Type B pancreatic cell (in vitro differentiated cells): ENCODE data around the gene TACR1. TPM values are rescaled to one million over a fixed set of nuclear protein-coding genes. Genes with fewer than 3 reads are reported as not detected.
"Not testable (repeated sequence)": the region's sequence is repeated elsewhere in the genome, so short reads cannot be mapped to it uniquely, and the experiment has no call there.

Experiments
- DNase-seq: peaks from one replicate; pipeline ENCODE4 v3.0.0; 2021; ENCODE audit warnings: mixed read lengths; ENCODE audit not compliant: unreplicated experiment; ENCODE audit errors: extremely low spot score
- H3K27ac Mint-ChIP-seq: 2 replicates; pipeline ENCODE4 v1.8.0; 2021; ENCODE audit warnings: mild to moderate bottlenecking, mixed read lengths
- H3K27me3 Mint-ChIP-seq: 2 replicates; pipeline ENCODE4 v1.8.0; 2021; ENCODE audit warnings: mixed read lengths
- H3K36me3 Mint-ChIP-seq: 2 replicates; pipeline ENCODE4 v1.8.0; 2021; ENCODE audit warnings: mixed read lengths
- H3K4me1 Mint-ChIP-seq: one replicate; pipeline ENCODE4 v1.8.0; 2021; ENCODE audit warnings: mixed read lengths; ENCODE audit not compliant: unreplicated experiment
- H3K4me3 Mint-ChIP-seq: 2 replicates; pipeline ENCODE4 v1.8.0; 2021; ENCODE audit warnings: mild to moderate bottlenecking, mixed read lengths
- H3K9me3 Mint-ChIP-seq: 2 replicates; pipeline ENCODE4 v1.8.0; 2021; ENCODE audit warnings: mixed read lengths
- total RNA-seq: library from RNA; stranded (reverse); gene quantifications from 2 replicates; pipeline ENCODE4 v1.2.1, GENCODE V29; 2021; ENCODE audit warnings: low replicate concordance
- TF ChIP-seq, protein P1 (sequence below): fragments of 200-600 bp; sonication (generic); conservative IDR thresholded peaks from 2 replicates; pipeline ENCODE4 v1.5.0; 2021; ENCODE audit warnings: antibody characterized with exemption, mild to moderate bottlenecking

TACR1 gene
- total RNA-seq, 1 donor from 2014 or later, result 1.5 TPM

GRCh38 chr2:75063906-75064305, 135.4 kb downstream of the TACR1 start:
- no peaks in the 10 kb centered on the region for H3K36me3 Mint-ChIP-seq
- TF ChIP-seq, protein P1, sequence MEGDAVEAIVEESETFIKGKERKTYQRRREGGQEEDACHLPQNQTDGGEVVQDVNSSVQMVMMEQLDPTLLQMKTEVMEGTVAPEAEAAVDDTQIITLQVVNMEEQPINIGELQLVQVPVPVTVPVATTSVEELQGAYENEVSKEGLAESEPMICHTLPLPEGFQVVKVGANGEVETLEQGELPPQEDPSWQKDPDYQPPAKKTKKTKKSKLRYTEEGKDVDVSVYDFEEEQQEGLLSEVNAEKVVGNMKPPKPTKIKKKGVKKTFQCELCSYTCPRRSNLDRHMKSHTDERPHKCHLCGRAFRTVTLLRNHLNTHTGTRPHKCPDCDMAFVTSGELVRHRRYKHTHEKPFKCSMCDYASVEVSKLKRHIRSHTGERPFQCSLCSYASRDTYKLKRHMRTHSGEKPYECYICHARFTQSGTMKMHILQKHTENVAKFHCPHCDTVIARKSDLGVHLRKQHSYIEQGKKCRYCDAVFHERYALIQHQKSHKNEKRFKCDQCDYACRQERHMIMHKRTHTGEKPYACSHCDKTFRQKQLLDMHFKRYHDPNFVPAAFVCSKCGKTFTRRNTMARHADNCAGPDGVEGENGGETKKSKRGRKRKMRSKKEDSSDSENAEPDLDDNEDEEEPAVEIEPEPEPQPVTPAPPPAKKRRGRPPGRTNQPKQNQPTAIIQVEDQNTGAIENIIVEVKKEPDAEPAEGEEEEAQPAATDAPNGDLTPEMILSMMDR, result no peak
- no peaks in the 10 kb centered on the region for H3K9me3 Mint-ChIP-seq
- peaks cover 15% of the 10 kb centered on the region for H3K27me3 Mint-ChIP-seq
- H3K4me1 Mint-ChIP-seq, result peaks cover 9% of the 10 kb centered on the region
- DNase-seq, result no peak
- no peak overlapping the region for H3K27ac Mint-ChIP-seq
- no peak overlapping the region for H3K4me3 Mint-ChIP-seq

- Mint-ChIP-seq H3K27ac (no peak overlapping the region), H3K4me3 (no peak overlapping the region), H3K27me3 (peaks cover 24% of the 10 kb centered on the region), H3K36me3 (no peaks in the 10 kb centered on the region), H3K9me3 (no peaks in the 10 kb centered on the region), H3K4me1 (no peaks in the 10 kb centered on the region)
- TF ChIP-seq, protein P1, result no peak
- DNase-seq, result no peak
These were observed 140.9 kb downstream of the TACR1 start for GRCh38 chr2:75058427-75058826.

GRCh38 chr2:75057150-75057549, 142.2 kb downstream of the TACR1 start:
- H3K36me3 Mint-ChIP-seq, DNase-seq, H3K4me3 Mint-ChIP-seq, H3K9me3 Mint-ChIP-seq, H3K4me1 Mint-ChIP-seq, H3K27ac Mint-ChIP-seq: not testable (repeated sequence)
- H3K27me3 Mint-ChIP-seq, result peaks cover 28% of the 10 kb centered on the region

GRCh38 chr2:75055820-75056675, 143.3 kb downstream of the TACR1 start:
- H3K9me3 Mint-ChIP-seq, result no peaks in the 10 kb centered on the region
- DNase-seq, result no peak
- no peaks in the 10 kb centered on the region for H3K4me1 Mint-ChIP-seq
- H3K27ac Mint-ChIP-seq, result no peak overlapping the region
- TF ChIP-seq, protein P1, result no peak
- peaks cover 28% of the 10 kb centered on the region for H3K27me3 Mint-ChIP-seq
- no peak overlapping the region for H3K4me3 Mint-ChIP-seq
- H3K36me3 Mint-ChIP-seq, result no peaks in the 10 kb centered on the region

DNA sequence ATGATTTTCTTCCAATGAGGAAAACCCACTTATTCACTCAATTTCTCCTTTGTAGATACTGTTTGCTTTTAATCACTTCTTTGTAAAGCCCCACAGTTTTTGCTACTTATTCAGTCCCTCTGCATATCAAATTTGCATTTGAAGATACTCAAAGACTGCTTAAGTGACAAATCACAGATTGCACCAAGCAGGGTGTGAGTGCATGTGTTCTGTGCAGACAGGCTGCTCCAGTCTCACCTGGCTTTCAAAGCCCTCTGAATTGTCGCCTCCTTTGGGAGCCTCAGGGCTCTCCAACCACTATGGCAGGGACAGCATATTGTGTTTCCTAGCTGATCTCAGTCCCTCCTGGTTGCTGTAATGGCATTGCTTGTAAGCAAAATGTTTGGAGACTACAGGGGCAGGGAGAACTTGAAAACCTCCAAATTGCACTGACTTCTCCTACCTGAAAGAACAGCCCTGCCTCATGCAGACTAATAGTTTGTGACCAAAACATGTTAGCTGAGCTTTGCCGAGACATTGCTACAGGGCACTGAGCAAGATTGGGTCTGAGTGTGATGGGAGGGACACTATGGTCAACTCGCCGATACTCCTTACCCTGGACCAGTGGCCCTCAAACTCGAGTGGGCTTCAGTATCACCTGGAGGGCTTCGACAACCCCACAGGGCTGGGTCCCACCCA, 144.0 kb downstream of the TACR1 start:
- no peaks in the 10 kb centered on the region for H3K36me3 Mint-ChIP-seq
- H3K27me3 Mint-ChIP-seq, result peaks cover 23% of the 10 kb centered on the region
- no peaks in the 10 kb centered on the region for H3K4me1 Mint-ChIP-seq
- no peak overlapping the region for H3K4me3 Mint-ChIP-seq
- DNase-seq, result no peak
- no peaks in the 10 kb centered on the region for H3K9me3 Mint-ChIP-seq
- TF ChIP-seq, protein P1, result no peak
- no peak overlapping the region for H3K27ac Mint-ChIP-seq

- Mint-ChIP-seq H3K4me1 (no peaks in the 10 kb centered on the region), H3K9me3 (no peaks in the 10 kb centered on the region), H3K27ac (no peak overlapping the region), H3K27me3 (peaks cover 16% of the 10 kb centered on the region), H3K4me3 (no peak overlapping the region), H3K36me3 (no peaks in the 10 kb centered on the region)
- TF ChIP-seq, protein P1, result no peak
- DNase-seq, result no peak
These were observed 145.0 kb downstream of the TACR1 start for GRCh38 chr2:75054296-75054695.
